Activated CD4-positive, alpha-beta T cell treated with anti-CD3 and anti-CD28 coated beads for 4 hours (primary cell): Measurements from ENCODE around the gene RPL7L1.
"Not testable (repeated sequence)": the region's sequence is repeated elsewhere in the genome, so short reads cannot be mapped to it uniquely, and the experiment has no call there.

Experiments used
- DNase-seq, 2 donors: peaks; one replicate each; pipeline ENCODE4 v3.0.0-alpha.2; 2020

Gene RPL7L1

DNA sequence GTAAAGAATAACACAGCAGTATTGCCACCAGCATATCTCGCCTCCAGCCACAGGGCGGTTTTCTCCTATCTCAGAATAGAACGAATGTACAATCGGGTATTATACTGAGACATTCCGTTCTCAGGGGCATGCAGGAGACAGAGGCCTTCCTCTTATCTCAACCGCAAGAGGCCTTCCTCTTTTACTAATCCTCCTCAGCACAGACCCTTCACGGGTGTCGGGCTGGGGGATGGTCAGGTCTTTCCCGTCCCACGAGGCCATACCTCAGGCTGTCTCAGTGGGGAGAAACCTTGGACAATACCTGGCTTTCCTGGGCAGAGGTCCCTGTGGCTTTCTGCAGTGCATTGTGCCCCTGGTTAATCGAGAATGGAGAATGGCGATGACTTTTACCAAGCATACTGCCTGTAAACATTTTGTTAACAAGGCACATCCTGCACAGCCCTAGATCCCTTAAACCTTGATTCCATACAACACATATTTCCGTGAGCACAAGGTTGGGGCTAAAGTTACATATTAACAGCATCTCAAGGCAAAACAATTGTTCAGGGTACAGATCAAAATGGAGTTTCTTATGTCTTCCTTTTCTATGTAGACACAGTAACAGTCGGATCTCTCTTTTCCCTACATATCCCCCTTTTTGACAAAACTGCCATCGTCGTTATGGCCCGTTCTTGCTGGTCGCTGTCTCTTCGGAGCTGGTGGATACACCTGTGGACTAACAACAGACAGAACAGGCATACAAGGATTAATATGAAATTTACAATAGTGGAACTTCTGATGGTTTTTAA is 14.8 kb downstream of the RPL7L1 start:
- DNase-seq = not testable (repeated sequence)

DNA sequence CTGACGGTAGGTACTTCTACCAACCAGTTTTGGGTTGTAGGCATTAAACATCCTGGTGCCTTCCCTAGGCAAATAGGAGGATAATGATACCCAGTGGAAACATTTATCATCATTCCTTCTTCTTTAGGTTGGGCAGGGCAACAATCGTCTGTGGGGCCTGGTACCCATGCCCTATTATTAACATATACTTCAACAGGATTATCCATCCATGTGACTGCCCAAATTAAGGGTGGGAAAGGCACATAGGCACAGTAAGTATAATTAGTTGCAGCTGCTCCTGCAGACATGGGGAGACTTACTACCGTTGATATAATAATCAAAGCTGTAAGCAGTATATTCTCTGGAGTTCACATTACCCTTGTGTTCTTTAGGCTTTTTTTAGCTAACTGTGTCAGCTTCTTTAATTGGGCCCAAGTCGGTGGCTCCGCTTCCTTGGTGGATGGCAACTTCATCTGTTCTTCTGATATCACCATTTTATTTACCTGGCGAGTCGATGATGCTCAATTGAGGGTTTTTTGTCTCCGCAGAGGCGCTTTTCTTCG is 16.8 kb downstream of the RPL7L1 start:
- DNase-seq = no peak

DNA sequence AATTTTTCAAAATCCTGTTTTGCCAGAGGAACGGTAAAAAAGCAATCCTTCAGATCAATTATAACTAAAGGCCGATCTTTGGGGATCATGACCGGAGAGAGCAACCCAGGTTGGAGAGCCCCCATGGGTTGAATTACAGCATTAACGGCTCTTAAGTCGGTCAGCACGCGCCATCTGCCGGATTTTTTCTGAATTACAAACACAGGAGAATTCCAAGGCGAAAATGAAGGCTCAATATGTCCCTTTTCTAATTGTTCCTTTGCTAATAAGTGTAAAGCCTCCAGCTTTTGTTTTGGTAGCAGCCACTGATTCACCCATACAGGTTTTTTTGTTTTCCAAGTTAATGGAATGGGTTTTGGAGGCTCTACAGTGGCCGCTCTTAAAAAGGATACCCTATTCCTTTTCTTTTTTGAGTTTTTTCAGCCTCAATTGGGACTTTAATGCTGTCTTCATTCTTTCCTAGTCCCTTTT is 19.5 kb downstream of the RPL7L1 start:
- peak; percentile 61 to 81 for DNase-seq

DNA sequence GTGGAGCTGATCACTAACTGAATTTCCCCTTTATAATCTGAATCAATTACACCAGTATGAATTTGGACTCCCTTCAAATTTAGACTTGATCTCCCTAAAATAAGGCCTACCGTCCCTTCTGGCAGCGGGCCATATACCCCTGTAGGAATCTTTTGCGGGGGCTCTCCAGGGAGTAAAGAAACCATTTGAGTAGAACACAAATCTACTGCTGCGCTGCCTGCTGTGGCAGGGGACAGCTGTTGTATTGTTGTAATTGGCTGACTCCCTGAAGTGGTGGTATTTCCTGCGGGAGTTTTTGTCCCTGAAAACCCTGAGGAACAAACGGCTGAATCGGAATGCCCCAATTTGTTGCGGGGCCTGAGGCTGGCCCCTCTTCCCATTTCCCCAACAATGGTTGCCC is 20.5 kb downstream of the RPL7L1 start:
- DNase-seq = no peak

DNA sequence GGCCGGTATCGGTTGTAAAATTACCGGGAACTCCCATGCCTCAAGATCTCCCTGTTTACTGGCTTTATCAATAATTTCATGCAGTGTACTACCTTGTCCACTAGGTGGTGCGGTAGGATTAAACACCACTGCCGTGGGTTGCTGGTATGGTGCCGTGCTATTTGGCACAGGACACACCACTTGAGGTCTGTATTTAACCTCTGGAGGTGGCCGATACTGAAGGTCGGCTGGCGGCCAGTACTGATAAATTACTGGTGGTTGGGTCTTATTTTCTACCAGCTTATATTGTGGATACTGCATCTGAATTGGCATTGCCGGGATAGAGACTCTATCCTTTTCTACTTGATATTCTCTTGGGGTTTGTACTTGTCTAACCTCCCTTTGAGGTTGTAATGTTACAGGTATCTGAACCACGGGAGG is 22.1 kb downstream of the RPL7L1 start:
- DNase-seq = peak; percentile 66 to 78

DNA sequence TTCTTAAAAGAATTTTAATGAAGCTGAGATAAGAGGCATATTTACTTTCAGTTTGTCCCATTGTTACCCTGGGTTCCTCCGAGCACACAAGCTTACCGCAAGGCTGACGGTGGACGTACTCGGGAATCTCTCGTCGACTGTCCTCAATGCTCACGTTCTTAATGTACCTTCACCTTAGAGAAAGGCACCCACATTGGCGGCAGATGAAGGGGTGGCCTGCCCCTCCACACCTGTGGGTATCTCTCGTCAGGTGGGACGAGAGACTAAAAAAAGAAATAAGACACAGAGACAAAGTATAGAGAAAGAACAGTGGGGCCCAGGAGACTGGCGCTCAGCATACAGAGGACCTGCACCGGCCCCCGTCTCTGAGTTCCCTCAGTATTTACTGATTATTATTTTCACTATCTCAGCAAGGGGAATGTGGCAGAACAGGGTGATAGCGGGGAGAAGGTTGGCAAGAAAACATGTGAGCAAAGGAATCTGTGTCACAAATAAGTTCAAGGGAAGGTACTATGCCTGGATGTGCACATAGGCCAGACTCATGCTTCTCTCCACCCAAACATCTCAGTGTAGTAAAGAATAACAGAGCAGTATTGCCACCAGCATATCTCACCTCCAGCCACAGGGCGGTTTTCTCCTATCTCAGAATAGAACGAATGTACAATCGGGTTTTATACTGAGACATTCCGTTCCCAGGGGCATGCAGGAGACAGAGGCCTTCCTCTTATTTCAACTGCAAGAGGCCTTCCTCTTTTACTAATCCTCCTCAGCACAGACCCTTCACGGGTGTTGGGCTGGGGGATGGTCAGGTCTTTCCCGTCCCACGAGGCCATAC is 23.2 kb downstream of the RPL7L1 start:
- not testable (repeated sequence) for DNase-seq

DNA sequence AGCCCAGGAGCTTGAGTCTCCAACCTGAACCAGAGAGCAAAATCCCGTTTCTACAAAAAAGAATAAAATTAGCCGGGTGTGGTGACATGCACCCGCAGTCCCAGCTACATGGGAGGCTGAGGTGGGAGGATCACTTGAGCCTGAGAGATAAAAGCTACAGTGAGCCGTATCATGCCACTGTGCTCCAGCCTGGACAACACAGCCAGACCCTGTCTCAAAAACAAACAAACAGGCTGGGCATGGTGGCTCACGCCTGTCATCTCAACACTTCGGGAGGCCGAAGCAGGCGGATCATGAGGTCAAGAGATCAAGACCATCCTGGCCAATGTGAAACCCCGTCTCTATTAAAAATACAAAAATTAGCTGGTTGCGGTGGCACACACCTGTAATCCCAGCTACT is 25.1 kb downstream of the RPL7L1 start:
- no peak for DNase-seq

DNA sequence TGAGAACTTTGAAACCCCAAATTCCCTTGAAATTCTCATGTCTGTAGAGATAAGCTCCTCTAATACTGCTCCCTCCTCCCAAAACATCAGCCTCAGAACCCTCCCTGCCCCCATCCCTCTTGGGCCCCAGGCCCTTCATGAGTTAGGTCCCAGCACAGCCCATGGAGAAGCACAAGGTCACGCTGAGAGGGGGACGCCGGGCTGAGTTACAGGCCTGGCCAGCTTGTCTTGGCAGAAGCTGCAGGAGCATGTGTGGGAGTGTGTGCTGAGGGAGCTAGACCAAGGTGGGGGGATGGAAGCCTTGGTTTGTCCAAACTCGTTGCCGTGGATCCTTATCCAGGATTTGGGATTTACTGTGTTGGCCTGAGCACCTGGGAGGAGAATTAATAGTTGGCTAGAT is 27.9 kb downstream of the RPL7L1 start:
- no peak for DNase-seq

DNA sequence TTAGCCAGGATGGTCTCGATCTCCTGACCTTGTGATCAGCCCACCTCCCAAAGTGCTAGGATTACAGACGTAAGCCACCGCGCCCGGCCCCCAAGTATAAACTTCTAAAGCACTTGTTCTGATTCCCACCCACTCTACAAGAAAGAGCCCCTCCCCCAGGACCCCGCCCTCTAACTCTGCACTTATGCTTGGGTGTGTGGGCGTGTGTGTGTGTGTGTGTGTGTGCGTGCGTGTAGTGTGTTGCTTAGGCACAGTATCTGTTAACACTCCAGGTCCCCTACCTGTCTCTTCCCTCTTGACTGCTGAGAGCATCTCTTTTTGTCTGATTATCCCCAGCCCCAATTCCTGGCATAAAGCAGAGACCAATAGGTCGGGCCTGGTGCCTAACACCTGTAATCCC is 30.4 kb downstream of the RPL7L1 start:
- DNase-seq = no peak

DNA sequence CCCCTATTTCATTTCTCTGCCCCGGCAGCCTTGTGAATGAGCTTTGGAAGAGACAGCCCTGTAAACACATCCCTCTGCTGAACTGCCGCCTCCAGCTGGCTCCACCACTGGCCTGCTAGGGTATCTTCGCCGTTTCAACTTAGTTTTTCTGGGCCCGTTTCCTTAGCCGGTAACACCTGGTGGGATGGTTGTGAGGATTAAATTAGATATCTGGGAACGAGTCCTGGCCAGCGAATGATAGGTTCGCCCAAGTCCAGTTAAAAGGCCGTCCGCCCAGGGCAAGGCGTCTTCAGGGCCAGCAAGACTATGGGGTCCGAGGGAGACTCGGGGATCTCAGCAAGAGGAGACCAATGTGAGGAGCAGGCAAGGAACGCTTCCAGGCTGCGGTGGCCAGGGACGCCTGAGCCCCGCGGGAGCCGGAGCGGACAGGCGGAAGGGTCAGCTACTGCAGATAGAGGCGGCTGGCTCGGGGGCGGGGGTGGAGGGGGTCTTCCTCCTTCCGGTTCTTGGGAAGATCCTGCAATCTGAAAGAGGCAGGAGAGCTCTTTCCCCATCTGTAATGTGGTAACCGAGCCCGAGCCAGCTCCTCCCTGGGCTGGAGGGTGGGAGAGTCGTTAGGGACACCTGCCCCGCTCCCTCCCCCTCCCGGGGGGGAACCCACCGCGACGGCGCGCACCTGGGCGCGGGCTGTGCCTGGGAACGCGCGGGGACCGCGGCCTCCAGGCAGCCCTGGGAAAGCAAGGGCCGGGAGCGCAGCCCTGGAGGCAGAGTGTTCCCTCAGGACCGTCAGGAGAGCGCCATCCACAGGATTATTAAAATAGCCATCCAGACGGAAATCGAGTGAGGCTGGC is 32.0 kb downstream of the RPL7L1 start:
- no peak for DNase-seq

DNA sequence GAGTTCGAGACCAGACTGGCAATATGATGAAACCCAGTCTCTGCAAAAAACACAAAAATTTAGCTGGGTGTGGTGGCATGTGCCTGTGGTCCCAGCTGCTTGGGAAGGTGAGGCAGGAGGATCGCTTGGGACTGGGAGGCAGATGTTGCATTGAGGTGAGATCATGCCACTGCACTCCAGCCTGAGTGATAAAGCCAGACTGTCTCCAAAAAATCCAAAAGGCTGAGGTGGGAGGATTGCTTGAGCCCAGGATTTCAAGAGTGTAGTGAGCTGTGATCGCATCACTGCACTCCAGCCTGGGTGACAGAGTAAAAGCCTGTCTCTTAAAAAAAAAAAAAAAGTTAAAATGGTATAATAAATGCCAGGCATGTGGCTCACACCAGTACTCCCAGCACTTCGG is 35.1 kb downstream of the RPL7L1 start:
- DNase-seq = no peak

DNA sequence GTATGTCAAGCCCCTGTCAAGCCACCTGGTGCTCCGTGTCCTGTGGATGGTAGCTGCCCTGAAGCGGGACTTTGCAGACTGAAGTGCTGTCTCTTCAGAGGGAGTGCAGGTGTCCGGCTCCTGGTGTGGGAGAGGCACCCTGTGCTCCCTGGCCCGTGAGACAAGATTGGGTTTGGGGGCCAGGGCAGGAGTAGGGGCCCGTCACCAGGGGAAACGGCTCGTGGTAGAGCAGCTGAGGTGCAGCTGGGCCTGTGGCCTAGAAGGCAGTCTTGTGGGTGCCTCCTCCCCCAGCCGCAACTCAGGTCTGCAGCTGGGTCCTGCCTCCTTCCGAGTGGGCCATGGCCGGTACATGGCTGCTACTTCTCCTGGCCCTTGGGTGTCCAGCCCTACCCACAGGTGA is 36.3 kb downstream of the RPL7L1 start, which contains the start of gene PTCRA:
PTCRA (plus strand) TSS at position 322 of the 400 bp plus-strand sequence; CDS start at position 339, 17 bp downstream.
- DNase-seq = no peak

DNA sequence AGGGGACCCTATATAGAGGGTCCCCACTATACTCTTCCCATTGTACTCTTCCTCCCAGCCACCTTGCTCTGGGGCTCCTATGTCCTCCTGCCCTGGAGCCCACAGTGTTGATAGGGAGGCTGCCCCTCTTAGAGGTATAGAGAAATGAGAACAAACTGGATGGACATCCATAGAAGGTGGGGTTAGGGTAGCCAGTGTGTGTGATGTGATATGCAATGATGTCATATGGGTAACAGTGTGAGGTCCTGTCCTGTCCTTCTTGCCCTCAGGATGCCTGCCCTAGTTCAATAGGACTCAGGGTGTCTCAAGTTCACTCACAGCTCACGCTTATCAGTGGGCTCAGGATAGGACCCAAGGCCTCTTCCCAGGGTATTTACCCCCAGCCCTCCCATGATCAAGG is 36.9 kb downstream of the RPL7L1 start:
- no peak for DNase-seq

DNA sequence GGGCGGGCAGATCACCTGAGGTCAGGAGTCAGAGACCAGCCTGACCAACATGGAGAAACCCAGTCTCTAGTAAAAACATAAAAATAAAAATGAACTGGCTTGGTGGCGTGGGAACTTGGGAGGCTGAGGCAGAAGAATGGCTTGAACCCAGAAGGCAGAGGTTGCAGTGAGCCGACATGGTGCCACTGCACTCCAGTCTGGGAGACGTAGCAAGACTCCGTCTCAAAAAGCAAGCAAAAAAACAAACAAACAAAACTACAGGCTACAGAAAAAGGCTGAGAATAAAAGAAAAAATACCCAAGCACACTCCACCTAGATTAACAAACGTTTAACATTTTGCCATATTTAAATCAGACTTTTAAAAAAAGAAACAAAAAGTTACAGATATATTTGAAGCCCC is 42.4 kb downstream of the RPL7L1 start:
- no peak for DNase-seq

DNA sequence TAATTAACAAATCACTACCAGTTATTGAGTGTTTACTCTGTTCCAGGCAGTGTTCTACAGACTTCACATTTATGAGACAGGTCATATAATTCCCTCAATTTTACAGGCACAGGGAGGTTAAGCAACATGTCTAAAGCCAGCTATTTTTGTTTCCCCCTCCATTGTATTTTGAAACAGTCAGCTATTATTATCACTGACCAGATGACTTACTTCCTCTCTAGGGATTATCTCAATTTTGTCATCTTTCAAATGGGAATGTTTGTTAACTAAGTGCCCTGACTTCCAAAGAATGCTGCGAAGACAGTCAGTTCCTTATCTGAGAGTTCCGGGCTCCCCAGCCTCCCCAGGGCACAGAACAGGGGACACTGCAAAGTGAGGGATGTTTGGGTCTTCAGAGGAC is 44.2 kb downstream of the RPL7L1 start:
- no peak for DNase-seq

DNA sequence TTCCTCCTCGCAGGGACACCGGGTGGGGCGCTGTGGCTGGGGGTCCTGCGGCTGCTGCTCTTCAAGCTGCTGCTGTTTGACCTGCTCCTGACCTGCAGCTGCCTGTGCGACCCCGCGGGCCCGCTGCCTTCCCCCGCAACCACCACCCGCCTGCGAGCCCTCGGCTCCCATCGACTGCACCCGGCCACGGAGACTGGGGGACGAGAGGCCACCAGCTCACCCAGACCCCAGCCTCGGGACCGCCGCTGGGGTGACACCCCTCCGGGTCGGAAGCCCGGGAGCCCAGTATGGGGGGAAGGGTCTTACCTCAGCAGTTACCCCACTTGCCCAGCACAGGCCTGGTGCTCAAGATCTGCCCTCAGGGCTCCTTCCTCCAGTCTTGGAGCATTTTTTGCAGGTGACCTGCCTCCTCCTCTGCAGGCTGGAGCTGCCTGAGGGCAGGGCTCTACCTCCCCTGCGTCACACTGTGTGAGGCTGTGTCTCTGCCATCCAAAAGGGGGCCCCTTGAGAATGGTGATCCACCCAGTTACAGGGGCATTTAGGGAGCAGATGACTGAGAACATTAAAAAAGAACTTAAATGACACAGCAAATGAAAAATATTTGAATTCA is 45.9 kb downstream of the RPL7L1 start:
- no peak for DNase-seq

DNA sequence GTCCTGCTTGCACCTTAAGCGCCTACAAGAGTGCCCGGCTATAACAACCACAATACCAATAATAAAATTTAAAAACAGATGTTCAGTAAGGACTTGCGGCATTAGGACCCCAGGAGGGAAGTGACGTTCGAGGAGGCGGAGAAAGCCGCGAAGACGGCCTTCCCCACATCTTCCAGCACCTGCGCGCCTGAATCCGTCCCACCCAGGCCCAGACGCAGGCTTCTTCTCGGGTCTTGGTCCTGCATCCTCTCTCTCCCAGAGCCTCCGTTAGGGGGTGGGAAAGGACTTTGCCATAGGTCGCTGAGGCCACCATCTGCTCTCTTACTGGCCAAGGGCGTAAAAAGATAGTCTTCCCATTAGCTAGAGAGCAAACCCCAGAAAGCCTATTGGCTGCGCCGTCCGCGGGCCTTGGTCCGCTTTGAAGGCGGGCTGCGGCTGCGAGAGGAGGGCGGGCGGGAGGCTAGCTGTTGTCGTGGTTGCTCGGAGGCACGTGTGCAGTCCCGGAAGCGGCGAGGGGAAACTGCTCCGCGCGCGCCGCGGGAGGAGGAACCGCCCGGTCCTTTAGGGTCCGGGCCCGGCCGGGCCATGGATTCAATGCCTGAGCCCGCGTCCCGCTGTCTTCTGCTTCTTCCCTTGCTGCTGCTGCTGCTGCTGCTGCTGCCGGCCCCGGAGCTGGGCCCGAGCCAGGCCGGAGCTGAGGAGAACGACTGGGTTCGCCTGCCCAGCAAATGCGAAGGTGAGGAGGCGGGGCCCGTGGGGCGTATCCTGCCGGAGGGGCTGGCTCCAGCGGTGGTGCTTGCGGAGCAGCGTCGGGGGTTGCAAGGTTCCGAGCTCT is 49.8 kb downstream of the RPL7L1 start, which contains the start of gene CNPY3:
CNPY3 (plus strand) TSS at position 495 of the 835 bp plus-strand sequence; CDS start at position 586, 91 bp downstream.
- peak; percentile 83 to 88 for DNase-seq

DNA sequence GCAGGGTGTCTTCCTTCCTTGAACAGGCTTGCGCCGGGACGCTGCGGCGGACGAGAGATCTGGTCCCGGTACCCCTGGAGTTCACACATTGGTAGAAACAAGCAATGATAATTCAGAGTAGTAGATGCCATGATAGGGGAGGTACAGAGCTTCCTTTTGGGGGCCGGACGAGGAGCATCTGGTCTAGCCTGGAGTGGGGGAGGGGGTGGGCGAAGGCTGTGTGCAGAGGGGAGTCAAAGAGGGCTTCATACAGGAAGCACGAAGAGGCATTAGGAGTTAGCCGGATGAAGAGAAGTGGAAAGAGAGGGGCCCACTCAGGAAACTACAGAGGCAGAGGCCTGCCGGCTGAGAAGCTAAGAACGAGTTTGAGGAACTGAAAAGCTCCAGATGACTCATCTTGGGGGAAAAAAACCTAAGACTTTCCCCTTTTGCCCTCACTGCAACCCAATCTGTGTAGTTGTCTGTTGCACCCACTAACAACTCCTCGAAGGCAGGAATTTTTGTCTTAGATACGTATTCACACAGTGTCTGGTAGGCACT is 50.5 kb downstream of the RPL7L1 start:
- DNase-seq = peak; percentile 58 to 61

DNA sequence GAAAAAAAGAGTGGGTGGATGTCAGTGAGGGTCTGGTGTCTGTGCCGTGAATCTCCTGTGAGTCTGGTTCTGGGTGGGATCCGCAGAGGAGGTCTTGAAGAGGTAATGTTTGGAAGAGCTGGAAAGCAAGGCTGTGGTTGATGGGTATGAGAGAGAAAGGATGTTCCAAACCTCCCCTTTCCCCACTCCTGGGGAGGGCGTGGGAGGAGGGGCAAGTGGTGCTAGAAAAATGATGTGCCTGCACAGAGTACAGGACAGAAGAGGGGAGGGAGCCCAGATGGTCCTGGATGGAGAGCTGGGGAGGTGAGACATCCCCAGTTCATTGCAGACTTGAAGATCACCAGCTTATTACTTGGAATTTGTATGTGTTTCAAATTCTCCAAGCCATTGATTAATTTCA is 53.0 kb downstream of the RPL7L1 start:
- no peak for DNase-seq

DNA sequence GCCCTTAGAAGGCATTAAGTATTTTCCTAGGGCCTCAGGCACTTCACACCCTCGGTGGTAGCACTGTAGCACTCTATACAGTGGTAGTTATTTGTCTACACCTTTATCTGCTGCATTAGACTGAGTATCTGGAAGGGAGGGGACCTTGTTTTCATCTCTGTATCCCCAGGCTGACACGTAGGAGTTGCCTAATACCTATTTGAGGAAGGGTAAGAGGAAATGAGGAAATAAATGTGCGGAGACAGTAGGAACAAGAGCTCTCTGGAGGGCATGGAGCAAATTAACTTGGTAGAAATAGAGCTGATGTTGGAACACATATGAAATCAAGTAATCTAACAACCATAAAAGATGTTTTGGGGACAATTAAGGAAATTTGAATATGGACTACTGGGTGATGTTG is 53.8 kb downstream of the RPL7L1 start:
- DNase-seq = no peak

DNA sequence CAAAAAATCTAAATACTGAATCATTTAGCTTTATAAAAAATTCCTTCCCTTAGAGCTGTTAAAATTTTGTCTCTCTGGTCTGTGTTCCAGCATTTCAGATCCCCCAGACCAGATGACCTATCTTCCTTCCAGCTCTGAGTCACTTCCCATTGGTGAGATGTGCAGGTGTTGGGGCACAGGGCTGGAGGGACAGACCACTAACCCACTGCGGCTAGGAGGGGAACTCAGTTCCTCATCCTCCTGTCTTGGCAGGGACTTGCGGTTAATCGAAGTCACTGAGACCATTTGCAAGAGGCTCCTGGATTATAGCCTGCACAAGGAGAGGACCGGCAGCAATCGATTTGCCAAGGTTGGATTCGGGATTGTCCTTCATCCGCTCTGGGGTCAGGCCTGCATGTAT is 55.9 kb downstream of the RPL7L1 start:
- DNase-seq = no peak
